Testis (tissue), 2 donors: Measurements from ENCODE around the gene METTL6.
"Not testable (repeated sequence)": the region's sequence is repeated elsewhere in the genome, so short reads cannot be mapped to it uniquely, and the experiment has no call there.

Source experiments
- POLR2A ChIP-seq: fragments of 450-650 bp; IDR thresholded peaks from one replicate; pipeline ENCODE4 v1.6.1; 2017; ENCODE audit warnings: antibody characterized with exemption, mild to moderate bottlenecking, moderate library complexity
- TF ChIP-seq, protein P1 (sequence below), 3 experiments: fragments of 450-650 bp in 2 of 3; fragments of 200-600 bp in 1 of 3; sonication (generic) in 1 of 3; IDR thresholded peaks; one replicate each; pipeline ENCODE4 v1.5.1; 2016 to 2019; ENCODE audit warnings: antibody characterized with exemption in 3 of 3, mild to moderate bottlenecking in 2 of 3, moderate library complexity in 1 of 3

DNA sequence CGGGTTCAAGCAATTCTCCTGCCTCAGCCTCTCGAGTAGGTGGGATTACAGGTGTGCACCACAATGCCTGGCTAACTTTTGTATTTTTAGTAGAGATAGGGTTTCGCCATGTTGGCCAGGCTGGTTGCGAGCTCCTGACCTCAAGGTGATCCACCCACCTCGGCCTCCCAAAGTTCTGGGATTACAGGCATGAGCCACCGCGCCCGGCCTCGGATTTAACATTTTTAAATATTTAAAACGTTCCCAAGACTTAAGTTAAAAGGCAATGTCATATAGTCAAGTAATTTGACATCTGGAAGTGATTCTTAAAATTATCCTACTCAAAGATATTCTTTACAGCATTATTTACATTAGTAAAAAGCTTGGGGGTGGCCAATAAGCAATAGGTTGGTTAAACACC, 29.6 kb upstream of the METTL6 start:
- TF ChIP-seq POLR2A, result not testable (repeated sequence)
- TF ChIP-seq, protein P1, sequence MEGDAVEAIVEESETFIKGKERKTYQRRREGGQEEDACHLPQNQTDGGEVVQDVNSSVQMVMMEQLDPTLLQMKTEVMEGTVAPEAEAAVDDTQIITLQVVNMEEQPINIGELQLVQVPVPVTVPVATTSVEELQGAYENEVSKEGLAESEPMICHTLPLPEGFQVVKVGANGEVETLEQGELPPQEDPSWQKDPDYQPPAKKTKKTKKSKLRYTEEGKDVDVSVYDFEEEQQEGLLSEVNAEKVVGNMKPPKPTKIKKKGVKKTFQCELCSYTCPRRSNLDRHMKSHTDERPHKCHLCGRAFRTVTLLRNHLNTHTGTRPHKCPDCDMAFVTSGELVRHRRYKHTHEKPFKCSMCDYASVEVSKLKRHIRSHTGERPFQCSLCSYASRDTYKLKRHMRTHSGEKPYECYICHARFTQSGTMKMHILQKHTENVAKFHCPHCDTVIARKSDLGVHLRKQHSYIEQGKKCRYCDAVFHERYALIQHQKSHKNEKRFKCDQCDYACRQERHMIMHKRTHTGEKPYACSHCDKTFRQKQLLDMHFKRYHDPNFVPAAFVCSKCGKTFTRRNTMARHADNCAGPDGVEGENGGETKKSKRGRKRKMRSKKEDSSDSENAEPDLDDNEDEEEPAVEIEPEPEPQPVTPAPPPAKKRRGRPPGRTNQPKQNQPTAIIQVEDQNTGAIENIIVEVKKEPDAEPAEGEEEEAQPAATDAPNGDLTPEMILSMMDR (IDR thresholded peaks at IDR 0.05), result not testable (repeated sequence)
